CD4-positive, alpha-beta T cell treated with Interleukin-1 beta for 1 hour (primary cell): ENCODE results near the gene SCNN1A.
A peak's percentile ranks its signal among the peaks of the same experiment; 100 is the strongest.

Experiments used
- DNase-seq, 2 donors: peaks; one replicate each; pipeline ENCODE4 v3.0.0-alpha.2; 2020 to 2022

SCNN1A gene

GRCh38 chr12:6383572-6384498, 8.5 kb upstream of the SCNN1A start, which contains the start of gene LTBR:
LTBR (plus strand) TSS chr12:6384162; CDS start chr12:6384359, 197 bp downstream.
- peak; percentile 9 to 72 for DNase-seq

GRCh38 chr12:6382982-6383381, 7.6 kb upstream of the SCNN1A start:
- no peak for DNase-seq

GRCh38 chr12:6382371-6382770, 7.0 kb upstream of the SCNN1A start:
- no peak for DNase-seq

- DNase-seq: no peak
These were observed 5.1 kb upstream of the SCNN1A start for GRCh38 chr12:6380141-6381121.

GRCh38 chr12:6378709-6379472, 3.5 kb upstream of the SCNN1A start:
- DNase-seq: no peak

- no peak for DNase-seq
These were observed 2.3 kb upstream of the SCNN1A start for GRCh38 chr12:6377667-6377994.

- DNase-seq: no peak
These were observed 1.7 kb upstream of the SCNN1A start for GRCh38 chr12:6376870-6377666.

- DNase-seq: no peak
These were observed 911 bp upstream of the SCNN1A start for GRCh38 chr12:6376079-6376869.

GRCh38 chr12:6374786-6375160, 590 bp downstream of the SCNN1A start:
- no peak for DNase-seq

- DNase-seq: no peak
These were observed 1.2 kb downstream of the SCNN1A start for GRCh38 chr12:6374028-6374785.

- DNase-seq: no peak
These were observed 2.2 kb downstream of the SCNN1A start for GRCh38 chr12:6373022-6373787.

- DNase-seq: no peak
These were observed 2.9 kb downstream of the SCNN1A start for GRCh38 chr12:6372403-6373003.

GRCh38 chr12:6370994-6371754, 4.2 kb downstream of the SCNN1A start:
- no peak for DNase-seq

GRCh38 chr12:6370576-6370935, 4.8 kb downstream of the SCNN1A start:
- no peak for DNase-seq

- DNase-seq: no peak
These were observed 5.3 kb downstream of the SCNN1A start for GRCh38 chr12:6369916-6370575.

- no peak for DNase-seq
These were observed 6.3 kb downstream of the SCNN1A start for GRCh38 chr12:6368906-6369525.
